Measurements from ENCODE around the gene NEUROD1. TPM values are rescaled to one million over a fixed set of nuclear protein-coding genes. Genes with fewer than 3 reads are reported as not detected.

NEUROD1 gene
- total RNA-seq, 1 donor from 2014 or later, result not detected

DNA sequence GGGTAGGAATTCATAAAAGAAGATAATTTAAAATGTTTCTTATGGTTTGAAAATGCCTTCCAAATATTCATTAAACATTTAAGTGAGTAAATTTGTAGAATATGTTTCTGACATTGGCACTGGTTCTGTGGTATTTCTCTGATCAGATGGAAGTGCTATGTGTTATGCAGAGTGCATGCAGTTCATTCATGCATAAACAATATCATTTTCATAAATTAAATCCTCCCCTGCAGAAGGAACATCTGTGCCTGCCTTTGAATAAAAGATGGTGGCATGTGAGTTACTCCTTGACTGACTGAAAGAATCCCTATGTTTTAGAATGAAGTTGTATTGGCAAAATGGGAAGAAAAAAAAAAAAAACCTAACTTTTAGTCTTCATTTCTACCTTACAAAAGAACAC lies 5.9 kb downstream of the NEUROD1 start:
- H2AFZ ChIP-seq (replicated peaks), result no peak overlapping the region
- H3K4me1 ChIP-seq, result no peaks in the 10 kb centered on the region
- H3K4me3 ChIP-seq, result no peak overlapping the region
- H3K27me3 ChIP-seq, result peaks cover 100% of the 10 kb centered on the region
- no peaks in the 10 kb centered on the region for H3F3A ChIP-seq (ENCODE audit: low read depth)
- H3K4me3 Mint-ChIP-seq, result no peak overlapping the region
- H3K27ac Mint-ChIP-seq, result no peak overlapping the region
- no peaks in the 10 kb centered on the region for H3K9me3 ChIP-seq (ENCODE audit: low read depth)
- H3K36me3 ChIP-seq, result no peaks in the 10 kb centered on the region
- peaks cover 8% of the 10 kb centered on the region for H3K4me1 Mint-ChIP-seq
- no peak overlapping the region for H3K9ac ChIP-seq
- no peaks in the 10 kb centered on the region for H3K36me3 Mint-ChIP-seq
- no peaks in the 10 kb centered on the region for H3K79me2 ChIP-seq (ENCODE audit: low read depth)
- no peaks in the 10 kb centered on the region for H3K9me3 Mint-ChIP-seq
- H3K4me2 ChIP-seq, result no peak overlapping the region
- no peak for DNase-seq (ENCODE audit: low spot score)
- no peak overlapping the region for H3K27ac ChIP-seq
- H3K27me3 Mint-ChIP-seq (ENCODE audit: insufficient read depth, low read depth), result peaks cover 52% of the 10 kb centered on the region
- no peak for TF ChIP-seq EZH2 (IDR thresholded peaks at IDR 0.05)
- no peak for TF ChIP-seq EZH2phosphoT487 (IDR thresholded peaks at IDR 0.05)
- TF ChIP-seq, protein P1, sequence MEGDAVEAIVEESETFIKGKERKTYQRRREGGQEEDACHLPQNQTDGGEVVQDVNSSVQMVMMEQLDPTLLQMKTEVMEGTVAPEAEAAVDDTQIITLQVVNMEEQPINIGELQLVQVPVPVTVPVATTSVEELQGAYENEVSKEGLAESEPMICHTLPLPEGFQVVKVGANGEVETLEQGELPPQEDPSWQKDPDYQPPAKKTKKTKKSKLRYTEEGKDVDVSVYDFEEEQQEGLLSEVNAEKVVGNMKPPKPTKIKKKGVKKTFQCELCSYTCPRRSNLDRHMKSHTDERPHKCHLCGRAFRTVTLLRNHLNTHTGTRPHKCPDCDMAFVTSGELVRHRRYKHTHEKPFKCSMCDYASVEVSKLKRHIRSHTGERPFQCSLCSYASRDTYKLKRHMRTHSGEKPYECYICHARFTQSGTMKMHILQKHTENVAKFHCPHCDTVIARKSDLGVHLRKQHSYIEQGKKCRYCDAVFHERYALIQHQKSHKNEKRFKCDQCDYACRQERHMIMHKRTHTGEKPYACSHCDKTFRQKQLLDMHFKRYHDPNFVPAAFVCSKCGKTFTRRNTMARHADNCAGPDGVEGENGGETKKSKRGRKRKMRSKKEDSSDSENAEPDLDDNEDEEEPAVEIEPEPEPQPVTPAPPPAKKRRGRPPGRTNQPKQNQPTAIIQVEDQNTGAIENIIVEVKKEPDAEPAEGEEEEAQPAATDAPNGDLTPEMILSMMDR (IDR thresholded peaks at IDR 0.05), result no peak
- peaks cover 30% of the 10 kb centered on the region for H4K20me1 ChIP-seq (ENCODE audit: low read depth)

DNA sequence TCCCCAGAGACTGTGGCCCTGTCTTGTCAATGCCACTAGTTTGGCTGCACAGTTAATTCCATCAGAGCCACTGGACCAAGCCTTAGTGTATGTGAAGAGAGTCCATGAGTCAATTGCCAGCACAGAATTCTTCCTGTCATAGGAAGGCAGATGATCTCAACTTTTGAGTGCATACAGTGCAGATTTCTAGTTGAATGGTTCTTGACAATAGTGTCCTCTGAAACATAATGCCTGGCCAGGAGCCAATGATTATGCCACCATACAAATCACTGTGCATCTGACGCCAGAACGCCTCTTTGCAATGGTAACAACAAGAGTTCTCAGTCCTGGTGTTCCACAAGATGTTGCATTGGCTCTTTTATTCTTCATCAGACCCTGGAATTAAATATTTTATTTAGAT lies 7.1 kb downstream of the NEUROD1 start:
- peaks cover 17% of the 10 kb centered on the region for H4K20me1 ChIP-seq (ENCODE audit: low read depth)
- H3K36me3 Mint-ChIP-seq, result no peaks in the 10 kb centered on the region
- no peak for TF ChIP-seq EZH2 (IDR thresholded peaks at IDR 0.05)
- TF ChIP-seq, protein P1 (IDR thresholded peaks at IDR 0.05), result no peak
- no peak for TF ChIP-seq EZH2phosphoT487 (IDR thresholded peaks at IDR 0.05)
- H3K27ac Mint-ChIP-seq, result no peak overlapping the region
- no peaks in the 10 kb centered on the region for H3K9me3 Mint-ChIP-seq
- H3K9ac ChIP-seq, result no peak overlapping the region
- H3K27me3 Mint-ChIP-seq (ENCODE audit: insufficient read depth, low read depth), result peaks cover 45% of the 10 kb centered on the region
- peaks cover 100% of the 10 kb centered on the region for H3K27me3 ChIP-seq
- H3F3A ChIP-seq (ENCODE audit: low read depth), result no peaks in the 10 kb centered on the region
- H3K79me2 ChIP-seq (ENCODE audit: low read depth), result no peaks in the 10 kb centered on the region
- H3K4me3 ChIP-seq, result no peak overlapping the region
- no peak overlapping the region for H3K4me2 ChIP-seq
- no peak for DNase-seq (ENCODE audit: low spot score)
- no peak overlapping the region for H3K27ac ChIP-seq
- H3K4me1 ChIP-seq, result no peaks in the 10 kb centered on the region
- no peaks in the 10 kb centered on the region for H3K36me3 ChIP-seq
- no peaks in the 10 kb centered on the region for H3K9me3 ChIP-seq (ENCODE audit: low read depth)
- peaks cover 5% of the 10 kb centered on the region for H3K4me1 Mint-ChIP-seq
- H2AFZ ChIP-seq (replicated peaks), result no peak overlapping the region
- no peak overlapping the region for H3K4me3 Mint-ChIP-seq

DNA sequence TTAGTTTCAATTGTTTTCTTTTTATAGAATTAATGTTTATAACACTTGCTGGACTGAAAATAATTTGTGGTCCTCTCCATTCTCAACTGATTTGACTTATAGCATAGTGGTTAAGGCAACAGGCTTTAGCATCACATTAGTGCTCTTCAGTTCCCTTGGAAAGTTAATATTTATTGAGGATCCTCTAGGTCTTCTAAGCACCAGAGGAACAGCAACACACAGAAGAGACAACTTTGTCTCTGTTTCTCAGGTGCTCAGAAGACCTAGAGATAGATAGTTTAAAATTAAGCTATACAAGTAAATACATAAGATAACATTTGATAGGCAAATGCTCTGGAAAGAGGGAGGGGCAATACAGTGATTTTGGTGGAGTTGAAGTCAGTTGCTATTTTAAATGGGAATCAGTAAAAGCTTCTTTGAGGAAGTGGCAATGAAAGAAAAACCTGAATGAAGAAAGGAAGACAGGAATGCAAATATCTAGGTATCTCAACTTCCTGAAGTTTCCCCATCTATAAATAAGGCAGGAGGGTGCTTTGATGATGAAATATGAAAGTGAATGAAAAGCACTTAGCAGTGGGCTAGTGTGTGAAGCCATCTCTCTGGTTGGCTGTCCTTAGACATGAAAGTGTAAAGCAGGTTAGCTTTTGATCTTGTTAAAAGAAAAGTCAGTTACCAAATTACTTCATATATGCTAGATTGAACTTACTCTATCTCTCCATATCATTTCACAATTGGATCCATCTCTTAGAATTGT lies 7.9 kb downstream of the NEUROD1 start:
- peaks cover 41% of the 10 kb centered on the region for H3K27me3 Mint-ChIP-seq (ENCODE audit: insufficient read depth, low read depth)
- H3K27ac Mint-ChIP-seq, result no peak overlapping the region
- Histone ChIP-seq H3K36me3 (no peaks in the 10 kb centered on the region), H3F3A (ENCODE audit: low read depth) (no peaks in the 10 kb centered on the region), H3K79me2 (ENCODE audit: low read depth) (no peaks in the 10 kb centered on the region), H3K27me3 (peaks cover 94% of the 10 kb centered on the region), H3K9me3 (ENCODE audit: low read depth) (no peaks in the 10 kb centered on the region), H3K27ac (no peak overlapping the region), H3K4me1 (no peaks in the 10 kb centered on the region), H2AFZ (replicated peaks) (no peak overlapping the region), H4K20me1 (ENCODE audit: low read depth) (peaks cover 11% of the 10 kb centered on the region), H3K4me3 (no peak overlapping the region), H3K4me2 (no peak overlapping the region), H3K9ac (no peak overlapping the region)
- H3K36me3 Mint-ChIP-seq, result no peaks in the 10 kb centered on the region
- no peak overlapping the region for H3K4me3 Mint-ChIP-seq
- H3K9me3 Mint-ChIP-seq, result no peaks in the 10 kb centered on the region
- TF ChIP-seq, protein P1 (IDR thresholded peaks at IDR 0.05), result no peak
- TF ChIP-seq EZH2 (IDR thresholded peaks at IDR 0.05), result no peak
- TF ChIP-seq EZH2phosphoT487 (IDR thresholded peaks at IDR 0.05), result no peak
- H3K4me1 Mint-ChIP-seq, result no peaks in the 10 kb centered on the region
- DNase-seq (ENCODE audit: low spot score), result no peak

Data from neural progenitor cell (in vitro differentiated cells).